ENCODE results near the gene SUMO3. TPM values are rescaled to one million over a fixed set of nuclear protein-coding genes. Genes with fewer than 3 reads are reported as not detected.

SUMO3 gene
- total and polyA plus RNA-seq, 2 of the 4 experiments (the other 2 are of a cell fraction) = 64.9 to 101 TPM

GRCh38 chr21:44800971-44801467 is 16.8 kb downstream of the SUMO3 start:
- Histone ChIP-seq H3K4me3 (ENCODE audit: insufficient read depth, low read depth, low read length) (peak overlapping the region; percentile 100), H3K27me3 (ENCODE audit: control insufficient read depth, insufficient read depth, low read length) (no peaks in the 10 kb centered on the region), H3K56ac (ENCODE audit: extremely low read depth, insufficient read depth, low read length) (peak overlapping the region; percentile 48), H3K14ac (replicated peaks; ENCODE audit: low read depth, low read length) (peak overlapping the region; percentile 53), H3K4ac (ENCODE audit: low read depth, low read length) (peak overlapping the region; percentile 38; the same call in 1 of the 2 replicates), H3K18ac (ENCODE audit: low read depth, low read length) (no peak overlapping the region), H3K9me1 (ENCODE audit: insufficient read depth, low read length) (peaks cover 7% of the 10 kb centered on the region; the same call in 1 of the 2 replicates), H3K4me1 (ENCODE audit: control insufficient read depth, insufficient read depth, low read length) (peaks cover 2% of the 10 kb centered on the region; the same call in 1 of the 2 replicates), H3K27ac (ENCODE audit: insufficient read depth, low read length) (peak overlapping the region; percentile 56), H2AFZ (replicated peaks; ENCODE audit: low read length, poor library complexity) (peak overlapping the region; percentile 99), H3K36me3 (ENCODE audit: control insufficient read depth, insufficient read depth, low read length) (peaks cover 19% of the 10 kb centered on the region), H4K8ac (ENCODE audit: low read depth in 2 of 2, low read length in 2 of 2) (peak overlapping the region; percentile 80 to 95; a peak in 2 of 4 replicates), H2AK9ac (replicated peaks; ENCODE audit: low read depth, low read length, poor library complexity) (no peak overlapping the region), H4K20me1 (ENCODE audit: insufficient read depth, low read length) (peaks cover 42% of the 10 kb centered on the region), H4K5ac (ENCODE audit: low read depth, low read length) (no peak overlapping the region), H3K23ac (ENCODE audit: low read depth, low read length) (peak overlapping the region; percentile 76), H2BK20ac (ENCODE audit: low read depth, low read length) (no peak overlapping the region), H4K91ac (ENCODE audit: insufficient read depth, low read depth, low read length) (no peak overlapping the region), H2BK120ac (ENCODE audit: low read depth, low read length) (no peak overlapping the region), H3K9ac (ENCODE audit: low read depth, low read length) (peak overlapping the region; percentile 77), H3K4me2 (ENCODE audit: low read depth, low read length) (peak overlapping the region; percentile 88), H2BK5ac (ENCODE audit: low read depth, low read length, poor library complexity, severe bottlenecking) (no peak overlapping the region), H3K9me3 (ENCODE audit: control insufficient read depth, insufficient read depth, low read length) (no peaks in the 10 kb centered on the region), H2AK5ac (ENCODE audit: low read depth, low read length) (peak overlapping the region; percentile 92), H3K79me1 (ENCODE audit: low read depth in 1 of 2, low read length in 2 of 2) (peaks cover 42 to 80% of the 10 kb centered on the region in 2 experiments), H2BK15ac (ENCODE audit: low read depth, low read length) (no peak overlapping the region)
- POLR2A ChIA-PET (ENCODE audit: unreplicated experiment) = no interaction called here
- ATAC-seq (ENCODE audit: low read depth) (peak; percentile 10), DNase-seq (peak; percentile 26)
- 0% methylated on average over 5 of the region's 17 CpGs; no CpG with 5 or more reads in 1 of the 2 experiments for WGBS, 2 experiments (ENCODE audit: extremely low coverage in 2 of 2, insufficient read length in 1 of 2)
- intact Hi-C loops (cut with micrococcal nuclease) (loop anchor here (2.0 to 10.0 kb wide), 3 partner anchors 71 to 334 kb away; partner anchors contain the start of gene PTTG1IP), in situ Hi-C loops (cut with MboI; ENCODE audit: low sequenced_read_pairs) (loop anchor here (25.0 kb wide), 1 partner anchor 311 kb away; no protein-coding TSS in a partner anchor), dilution Hi-C loops (cut with HindIII; ENCODE audit: low sequenced_read_pairs, unreplicated experiment) (no loop called here)
- TF ChIP-seq FOS (IDR thresholded peaks at IDR 0.05; ENCODE audit: low read depth, low read length) = no peak
- no peak for TF ChIP-seq MXI1 (IDR thresholded peaks at IDR 0.05; ENCODE audit: borderline replicate concordance, low read depth, low read length)
- TF ChIP-seq, protein P1, sequence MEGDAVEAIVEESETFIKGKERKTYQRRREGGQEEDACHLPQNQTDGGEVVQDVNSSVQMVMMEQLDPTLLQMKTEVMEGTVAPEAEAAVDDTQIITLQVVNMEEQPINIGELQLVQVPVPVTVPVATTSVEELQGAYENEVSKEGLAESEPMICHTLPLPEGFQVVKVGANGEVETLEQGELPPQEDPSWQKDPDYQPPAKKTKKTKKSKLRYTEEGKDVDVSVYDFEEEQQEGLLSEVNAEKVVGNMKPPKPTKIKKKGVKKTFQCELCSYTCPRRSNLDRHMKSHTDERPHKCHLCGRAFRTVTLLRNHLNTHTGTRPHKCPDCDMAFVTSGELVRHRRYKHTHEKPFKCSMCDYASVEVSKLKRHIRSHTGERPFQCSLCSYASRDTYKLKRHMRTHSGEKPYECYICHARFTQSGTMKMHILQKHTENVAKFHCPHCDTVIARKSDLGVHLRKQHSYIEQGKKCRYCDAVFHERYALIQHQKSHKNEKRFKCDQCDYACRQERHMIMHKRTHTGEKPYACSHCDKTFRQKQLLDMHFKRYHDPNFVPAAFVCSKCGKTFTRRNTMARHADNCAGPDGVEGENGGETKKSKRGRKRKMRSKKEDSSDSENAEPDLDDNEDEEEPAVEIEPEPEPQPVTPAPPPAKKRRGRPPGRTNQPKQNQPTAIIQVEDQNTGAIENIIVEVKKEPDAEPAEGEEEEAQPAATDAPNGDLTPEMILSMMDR (conservative IDR thresholded peaks at IDR 0.05; ENCODE audit: low read depth, low read length) = peak; percentile 30; the same call in 1 of the 2 replicates
- TF ChIP-seq MAZ (IDR thresholded peaks at IDR 0.05; ENCODE audit: borderline replicate concordance, low read depth, low read length) = no peak
- no peak for TF ChIP-seq BHLHE40 (IDR thresholded peaks at IDR 0.05; ENCODE audit: low read depth, low read length)
- no peak for TF ChIP-seq CEBPB (IDR thresholded peaks at IDR 0.05; ENCODE audit: low read depth, low read length)
- TF ChIP-seq RAD21 (IDR thresholded peaks at IDR 0.05; ENCODE audit: low read length) = peak; percentile 15; the same call in 1 of the 2 replicates
- CTCF ChIA-PET = interaction anchor here (0.7 kb wide), 1 partner anchor 72 kb away, joined by 4 read pairs; the partner anchor contains the start of gene PTTG1IP
- no TSS peak for BruUV-seq (replicated peaks)

All from IMR-90 (cell line).